Fibroblast of skin of right biceps (primary cell): ENCODE results near the gene STON1.
A peak's percentile ranks its signal among the peaks of the same experiment; 100 is the strongest.
"Not testable (repeated sequence)": the region's sequence is repeated elsewhere in the genome, so short reads cannot be mapped to it uniquely, and the experiment has no call there.

Experiments
- DNase-seq: peaks from one replicate; pipeline ENCODE4 v3.0.0-alpha.2; 2013

The STON1 gene

DNA sequence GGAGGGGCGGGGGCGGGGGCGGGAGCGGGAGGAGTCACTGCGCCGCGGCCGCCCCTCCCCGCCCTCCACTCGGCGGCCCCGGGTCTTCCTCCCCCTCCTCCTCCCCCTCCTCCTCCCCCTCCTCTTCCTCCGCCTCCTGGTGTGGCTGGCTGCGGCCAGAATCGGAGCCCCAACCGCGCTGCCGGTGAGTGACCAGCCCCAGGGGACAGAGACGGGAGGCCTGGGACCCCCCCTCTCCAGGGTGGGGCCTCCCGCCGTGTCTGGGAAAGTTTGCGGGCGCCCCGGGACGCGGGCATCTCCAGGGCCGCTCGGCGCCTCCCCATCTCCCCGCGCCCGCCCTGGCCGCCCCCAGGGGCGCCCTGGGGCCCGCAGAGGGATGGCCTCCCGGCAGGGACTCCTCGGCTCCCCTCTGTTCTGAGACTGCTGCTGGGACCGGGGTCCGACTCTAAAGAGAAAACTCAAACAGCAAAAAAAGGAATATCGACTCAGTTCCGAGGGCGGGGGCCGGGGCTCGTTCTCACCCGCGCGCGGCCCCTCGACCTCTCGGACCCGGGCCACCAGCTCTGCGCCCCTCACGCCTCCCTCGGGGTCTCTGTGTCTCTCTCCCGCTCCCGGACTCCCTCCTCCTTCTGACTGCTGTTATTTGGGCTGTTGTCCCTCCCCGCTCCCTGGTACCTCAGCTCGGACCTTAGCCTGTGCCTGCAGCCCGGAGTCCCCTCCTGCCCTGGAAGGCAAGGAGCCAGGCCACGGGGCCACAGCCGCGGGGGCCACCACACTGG lies at the start of gene STON1:
Gene STON1 (plus strand): TSS at position 122 of the 779 bp plus-strand sequence. CDS start 50,480 bp downstream, outside the sequence.
- peak; percentile 67 for DNase-seq

DNA sequence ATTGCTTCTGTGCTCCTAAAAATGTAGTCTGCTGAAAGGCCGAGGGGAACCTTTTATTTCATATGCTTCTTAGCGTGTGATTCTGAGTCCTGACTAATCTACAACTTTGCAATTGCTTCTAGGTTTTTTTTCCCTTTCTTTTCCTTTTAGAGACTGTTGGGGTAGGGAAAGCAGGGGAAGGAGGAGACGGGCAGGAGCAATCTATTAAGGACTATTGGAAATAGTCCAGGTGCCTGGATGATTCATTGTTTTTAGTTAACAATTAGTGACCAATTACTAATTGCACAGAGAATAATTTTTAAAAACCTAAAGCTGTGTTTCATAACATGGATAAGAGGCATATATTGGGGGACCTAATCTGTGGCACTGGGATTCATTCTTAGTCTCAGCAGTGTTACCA lies 49.4 kb upstream of the STON1 start:
- DNase-seq, result no peak

DNA sequence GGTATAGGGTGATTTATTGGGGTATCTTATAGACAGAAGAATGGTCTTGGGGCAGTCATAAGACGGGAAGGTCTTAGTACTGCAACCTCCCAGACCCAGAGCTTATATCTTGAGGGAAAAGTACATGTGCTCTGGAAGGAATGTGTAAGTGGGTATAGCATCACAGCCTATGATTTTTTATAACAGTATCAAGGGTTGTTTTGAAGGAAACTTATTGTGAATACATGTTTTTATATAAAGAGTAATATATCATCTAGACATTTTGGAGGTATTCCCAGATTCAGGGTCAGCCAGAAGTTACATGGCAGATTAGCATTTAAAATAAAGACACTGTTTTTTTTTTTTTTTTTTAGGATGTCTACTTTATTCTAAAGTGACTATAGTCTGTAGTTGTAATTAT lies 47.6 kb upstream of the STON1 start:
- peak; percentile 74 for DNase-seq

GRCh38 chr2:48482769-48483168 lies 47.2 kb upstream of the STON1 start:
- peak; percentile 34 for DNase-seq

DNA sequence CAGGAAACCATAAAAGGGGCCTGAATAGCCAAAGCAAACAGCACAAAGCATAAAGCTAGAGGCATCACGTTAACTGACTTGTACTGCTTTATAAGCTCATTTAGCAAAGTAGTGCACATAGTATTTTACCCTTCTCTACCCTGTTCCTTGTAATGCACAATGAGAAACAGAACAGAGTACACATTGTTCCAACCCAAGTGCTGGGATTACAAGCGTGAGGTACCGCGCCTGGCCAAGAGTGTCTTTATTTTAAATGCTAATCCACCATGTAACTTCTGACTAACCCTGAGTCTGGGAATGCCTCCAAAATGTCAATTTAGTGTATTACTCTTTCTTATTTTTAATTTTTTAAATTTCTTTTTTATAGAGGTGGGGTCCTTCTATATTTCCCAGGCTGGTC lies 46.4 kb upstream of the STON1 start:
- peak; percentile 36 for DNase-seq

DNA sequence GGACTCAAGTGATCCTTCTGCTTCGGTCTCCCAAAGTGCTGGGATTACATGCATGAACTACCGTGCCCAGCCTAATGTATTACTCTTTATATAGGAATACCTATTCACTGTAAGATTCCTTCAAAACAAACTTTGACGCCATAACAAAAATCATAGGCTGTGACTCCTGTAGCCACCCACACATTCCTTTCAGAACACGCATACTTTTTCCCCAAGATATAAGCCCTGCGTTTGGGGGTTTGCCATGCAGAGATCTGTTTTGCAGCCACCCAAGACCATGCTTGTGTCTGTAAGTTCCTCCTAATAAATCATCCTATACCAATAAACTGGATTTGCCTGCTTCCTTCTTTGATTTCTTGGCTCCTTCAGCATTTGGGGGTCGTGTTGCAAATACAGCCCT lies 46.0 kb upstream of the STON1 start:
- DNase-seq, result peak; percentile 71

- no peak for DNase-seq
Observed at GRCh38 chr2:48488545-48488944, 41.4 kb upstream of the STON1 start.

DNA sequence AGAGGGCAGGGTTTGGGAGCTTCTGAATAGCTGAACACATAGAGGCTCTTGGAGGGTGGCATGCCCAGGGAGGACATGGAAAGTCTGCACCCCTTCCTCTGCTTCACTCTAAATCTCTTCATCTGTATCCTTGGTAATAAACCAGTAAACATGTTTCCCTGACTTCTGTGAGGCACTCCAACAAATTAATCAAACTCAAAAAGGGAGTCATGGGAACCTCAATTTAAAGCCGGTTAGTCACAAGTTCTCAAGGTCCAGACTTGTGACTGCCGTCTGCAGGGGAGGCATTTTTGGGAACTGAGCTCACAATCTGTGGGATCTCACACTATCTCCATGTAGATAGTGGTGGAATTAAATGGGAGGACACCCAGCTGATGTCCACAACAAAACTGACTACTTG lies 33.1 kb upstream of the STON1 start:
- DNase-seq, result peak; percentile 76

DNA sequence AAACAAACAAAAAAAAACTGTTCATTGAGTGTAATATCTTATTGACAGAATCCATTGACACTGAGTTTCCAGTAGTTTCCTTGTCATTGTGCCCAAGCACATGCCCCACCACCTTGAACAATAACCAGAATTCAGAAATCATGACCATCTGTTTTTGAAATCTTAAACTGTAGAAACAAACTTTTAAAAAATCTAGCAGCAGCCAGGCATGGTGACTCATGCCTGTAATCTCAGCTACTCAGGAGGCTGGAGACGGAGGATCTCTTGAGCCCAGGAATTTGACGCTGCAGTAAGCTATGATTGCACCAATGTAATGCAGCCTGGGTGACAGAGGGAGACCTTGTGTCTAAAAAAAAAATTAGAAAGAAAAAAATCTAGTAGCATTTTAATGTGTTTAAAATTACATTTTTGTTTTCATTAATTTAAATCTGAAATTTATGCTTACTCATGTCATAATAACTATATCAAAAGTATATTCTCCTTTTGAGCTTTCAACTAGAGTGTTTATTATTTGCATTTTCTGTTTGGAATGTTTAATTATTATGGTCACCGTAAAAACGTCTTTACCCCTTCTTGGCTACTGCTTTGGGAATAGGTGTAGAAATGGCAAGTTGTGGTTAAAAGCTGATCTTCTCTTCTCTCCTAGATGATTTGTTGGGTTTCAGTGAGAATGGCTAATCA lies 25.2 kb upstream of the STON1 start:
- peak; percentile 79 for DNase-seq

GRCh38 chr2:48507111-48507510 lies 22.8 kb upstream of the STON1 start:
- no peak for DNase-seq

DNA sequence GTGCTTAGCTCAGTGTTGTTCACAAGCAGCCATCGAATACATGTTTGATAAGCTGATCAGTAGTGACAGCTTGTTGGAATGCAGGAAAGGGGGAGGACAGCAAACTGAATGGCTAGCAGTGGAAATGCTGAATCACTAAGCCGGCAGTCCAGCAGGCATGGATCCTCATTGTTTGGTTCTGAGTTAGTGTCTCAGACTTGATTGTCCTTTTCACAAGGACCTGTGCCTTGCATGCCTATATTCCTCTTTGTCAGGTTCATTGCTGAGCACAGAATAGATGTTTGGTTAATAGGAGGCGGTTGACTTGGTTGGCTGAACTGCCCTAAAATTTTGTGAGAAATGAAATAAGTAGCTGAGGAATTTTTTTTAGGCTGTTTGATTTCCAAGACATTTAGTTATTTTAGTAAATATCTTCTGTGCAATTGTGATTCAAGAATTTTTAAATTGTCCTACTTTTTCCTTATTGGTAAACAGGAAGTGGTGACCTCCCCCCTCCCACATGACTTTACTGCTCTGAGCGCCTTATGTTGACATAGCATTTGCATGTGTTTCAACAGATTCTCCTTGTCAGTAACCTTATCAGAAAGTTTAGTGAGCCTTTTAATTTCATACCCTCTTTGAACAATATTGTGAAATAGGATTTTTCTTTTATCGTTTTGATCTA lies 21.4 kb upstream of the STON1 start:
- peak; percentile 70 for DNase-seq

GRCh38 chr2:48510329-48510728 lies 19.6 kb upstream of the STON1 start:
- DNase-seq, result peak; percentile 56

GRCh38 chr2:48511849-48512470 lies 18.0 kb upstream of the STON1 start:
- no peak for DNase-seq

DNA sequence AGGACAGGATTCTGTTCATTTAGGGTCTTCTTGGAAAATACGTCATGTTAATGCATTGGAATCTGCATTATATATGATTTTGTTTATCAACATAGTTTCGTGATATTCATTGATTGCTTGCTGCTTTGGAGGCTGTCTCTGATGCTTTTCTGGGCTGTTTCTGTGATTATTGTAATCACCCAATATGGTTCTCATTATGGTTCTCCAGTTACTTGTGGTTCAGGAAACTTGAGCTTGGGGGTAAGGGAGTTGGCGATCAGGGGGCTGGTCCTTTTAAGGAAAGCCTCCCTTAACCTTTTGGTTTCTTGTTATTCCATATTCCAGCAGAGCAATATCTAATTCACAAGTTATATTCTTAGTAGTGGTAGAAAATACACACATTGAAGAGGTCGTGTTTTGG lies 17.4 kb upstream of the STON1 start:
- DNase-seq, result peak; percentile 44

DNA sequence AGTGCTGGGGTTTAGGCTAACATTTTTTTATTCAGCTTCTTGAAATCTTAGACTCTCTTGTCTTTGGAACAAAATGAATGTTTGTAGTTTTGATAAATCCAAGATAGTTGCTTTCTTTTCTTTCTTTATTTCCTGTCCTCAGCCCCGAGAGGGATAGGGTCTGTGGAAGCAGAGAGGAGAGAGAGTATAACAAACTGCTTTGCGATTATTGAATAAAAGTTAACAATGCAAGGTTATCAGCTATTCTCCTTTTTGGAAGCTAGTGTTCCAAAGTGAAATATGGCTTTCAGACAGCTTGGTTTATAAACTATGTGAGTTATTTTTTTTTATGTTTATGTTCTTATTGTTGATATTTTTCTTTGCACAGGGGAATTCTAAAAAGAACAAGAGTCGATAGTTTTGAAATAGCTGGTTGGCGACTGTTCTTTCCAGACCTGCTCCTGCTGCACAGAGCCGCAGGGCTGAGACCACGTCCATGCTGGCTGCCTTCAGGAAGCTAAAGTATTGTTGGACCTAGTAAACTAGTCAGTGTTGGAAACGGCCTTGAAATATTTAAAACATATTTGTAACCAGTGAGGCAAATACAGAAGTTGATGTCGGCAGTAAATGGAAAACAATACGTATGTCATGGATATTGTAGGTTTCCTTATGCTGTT lies 15.5 kb upstream of the STON1 start:
- peak; percentile 32 for DNase-seq

DNA sequence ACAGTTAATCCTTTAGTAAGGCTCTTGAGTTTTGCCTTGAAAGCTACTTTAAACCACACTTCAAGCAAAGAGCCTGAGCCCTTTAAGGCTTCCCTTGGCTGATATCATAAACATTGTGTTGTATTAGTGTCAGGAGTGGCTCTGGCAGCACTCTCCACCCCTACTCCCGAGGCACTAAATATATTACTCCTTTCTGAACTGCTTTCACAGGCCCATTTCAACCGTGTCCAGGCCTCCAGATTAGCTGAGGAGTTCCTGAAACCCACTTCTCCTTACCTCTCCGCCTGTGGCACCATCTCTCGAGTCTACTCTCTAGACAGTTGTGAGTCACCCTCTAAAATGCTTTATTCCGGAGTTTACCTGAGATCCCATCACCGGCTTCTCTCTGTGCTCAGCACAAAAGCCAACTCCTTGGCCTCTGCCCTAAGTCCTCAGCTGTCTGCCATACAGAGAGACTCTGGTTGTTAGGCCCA lies 14.4 kb upstream of the STON1 start:
- no peak for DNase-seq

GRCh38 chr2:48519593-48519992 lies 10.4 kb upstream of the STON1 start:
- DNase-seq, result no peak

- not testable (repeated sequence) for DNase-seq
Observed at GRCh38 chr2:48524756-48525155, 5.2 kb upstream of the STON1 start.

DNA sequence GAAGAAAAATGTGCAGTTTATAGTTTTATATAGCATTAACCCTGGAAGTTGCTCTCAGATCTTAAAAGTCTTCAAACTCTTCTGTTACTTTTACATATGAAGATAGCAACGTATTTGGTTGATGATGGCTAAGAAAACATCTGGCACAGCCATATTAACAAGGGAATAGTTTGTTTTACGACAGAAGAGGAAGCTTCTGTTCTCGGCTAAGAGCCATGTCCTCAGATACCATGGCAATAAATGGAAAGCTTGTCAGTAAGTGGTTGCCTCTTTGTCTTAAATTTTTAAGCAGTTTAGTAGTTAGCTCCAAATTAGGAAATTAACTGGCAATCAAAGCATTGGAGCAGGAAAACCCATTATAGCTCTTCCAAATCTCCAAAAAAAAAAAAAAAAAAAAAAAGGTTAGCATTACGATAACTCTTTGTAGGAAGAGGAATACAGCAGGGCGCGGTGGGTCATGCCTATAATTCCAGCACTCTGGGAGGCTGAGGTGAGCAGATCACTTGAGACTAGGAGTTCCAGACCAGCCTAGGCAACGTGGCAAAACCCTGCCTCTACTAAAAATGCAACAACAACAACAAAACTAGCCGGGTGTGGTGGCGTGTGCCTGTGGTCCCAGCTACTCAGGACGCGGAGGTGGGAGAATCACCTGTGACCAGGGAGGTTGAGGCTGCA lies 4.5 kb upstream of the STON1 start:
- DNase-seq, result no peak

DNA sequence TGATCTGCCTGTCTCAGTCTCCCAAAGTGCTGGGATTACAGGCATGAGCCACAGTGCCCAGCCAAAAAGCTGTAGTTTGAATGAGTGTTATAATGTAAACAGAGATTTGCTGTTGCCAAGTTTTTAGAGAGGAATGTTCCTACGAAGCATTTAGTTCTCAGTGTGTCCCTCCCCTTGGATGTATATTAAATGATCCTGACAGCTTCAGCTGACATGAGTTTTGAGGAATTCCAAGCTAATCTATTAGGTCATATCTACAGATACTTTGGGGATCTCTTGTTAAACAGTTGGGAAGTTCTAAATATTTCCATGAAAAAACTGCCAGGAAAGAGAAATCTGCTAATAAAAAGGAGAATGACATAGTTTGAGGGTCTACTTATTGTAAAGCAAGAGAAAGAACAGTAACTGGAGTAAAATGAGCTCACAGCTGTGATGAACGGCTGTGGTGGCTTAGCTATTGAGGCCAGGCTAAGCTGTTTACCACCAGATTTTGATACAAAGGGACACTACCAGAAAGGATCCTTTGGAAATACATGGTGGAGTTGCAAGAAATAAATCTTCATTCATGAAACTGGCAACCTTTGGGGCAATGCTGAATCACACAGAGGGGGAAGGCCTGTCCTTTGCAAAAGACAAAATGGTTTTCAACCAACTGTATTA lies 2.6 kb upstream of the STON1 start:
- peak; percentile 79 for DNase-seq

DNA sequence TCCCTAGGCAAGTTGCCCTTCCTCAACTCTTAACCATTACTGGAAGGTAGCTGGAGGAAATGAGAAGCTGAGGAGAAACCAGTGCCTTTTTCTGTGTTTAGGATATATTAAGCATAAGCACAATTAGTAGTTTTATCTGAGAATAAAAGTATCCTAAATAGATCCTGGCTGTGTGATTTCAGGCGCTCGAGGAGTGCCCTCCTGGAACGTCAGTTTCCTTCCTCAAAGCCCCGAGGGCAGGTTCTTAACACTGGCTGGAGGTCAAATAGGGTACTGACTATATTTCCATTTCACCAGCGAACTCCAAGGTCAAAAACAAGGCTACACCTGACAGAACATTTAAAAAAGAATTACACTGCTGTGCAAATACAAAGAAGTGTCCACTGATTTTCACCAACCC lies 1.5 kb upstream of the STON1 start:
- no peak for DNase-seq

DNA sequence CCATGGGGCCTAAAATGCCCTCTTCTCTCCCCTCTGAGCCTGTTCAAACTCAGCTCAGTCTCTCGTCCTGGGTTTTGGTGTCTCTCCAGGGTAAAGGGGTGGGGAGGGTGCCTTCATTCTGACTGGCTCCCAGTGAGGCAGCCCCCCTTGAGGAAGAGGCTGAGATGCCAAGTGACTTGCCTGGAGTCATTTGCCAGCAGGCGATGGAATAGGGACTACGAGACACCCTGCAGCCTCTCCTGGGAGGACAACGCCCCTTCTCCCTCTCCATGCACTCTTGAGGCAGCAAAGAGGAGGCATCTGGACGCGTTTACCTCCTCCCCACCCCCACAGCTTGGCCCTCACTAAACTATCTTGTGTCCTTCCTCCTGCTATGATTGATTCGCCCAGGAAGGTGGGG lies 760 bp upstream of the STON1 start:
- no peak for DNase-seq
